ENCODE data around the gene NAALADL1.
A peak's percentile ranks its signal among the peaks of the same experiment; 100 is the strongest.
"Not testable (repeated sequence)": the region's sequence is repeated elsewhere in the genome, so short reads cannot be mapped to it uniquely, and the experiment has no call there.

Gene NAALADL1

DNA sequence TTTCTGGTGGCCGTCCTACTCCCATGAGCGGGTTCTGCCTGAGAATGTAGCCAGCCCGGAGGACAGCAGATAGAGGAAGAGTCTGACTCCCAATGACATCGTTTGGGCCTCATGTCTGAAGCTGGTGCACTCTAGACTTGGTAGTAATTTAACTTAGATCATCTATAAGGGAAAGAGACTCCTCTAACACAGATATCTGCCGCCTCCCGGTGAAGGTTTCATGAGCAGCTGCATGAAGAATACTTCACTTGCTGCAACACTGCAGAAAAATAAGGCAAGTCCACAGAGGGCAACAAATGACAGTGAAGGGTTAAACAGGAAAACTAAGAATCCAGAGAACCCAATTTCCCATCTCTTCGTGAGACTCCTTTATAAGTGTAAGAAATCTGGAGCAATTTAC, 50.3 kb downstream of the NAALADL1 start:
- no peak for DNase-seq

DNA sequence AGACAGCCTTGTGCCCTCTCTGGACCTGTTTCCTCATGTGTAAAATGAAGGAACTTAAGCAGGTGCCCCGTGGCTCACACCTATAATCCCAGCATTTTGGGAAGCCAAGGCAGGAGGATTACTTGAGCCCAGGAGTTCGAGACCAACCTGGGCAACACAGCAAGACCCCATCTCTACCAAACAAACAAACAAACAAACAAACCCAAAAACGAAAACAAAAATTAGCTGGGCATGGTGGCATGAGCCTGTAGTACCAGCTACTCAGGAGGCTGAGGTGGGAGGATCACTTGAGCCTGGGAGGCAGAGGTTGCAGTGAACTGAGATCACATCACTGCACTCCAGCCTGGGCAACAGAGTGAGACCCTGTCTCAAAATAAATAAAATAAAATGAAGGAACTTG, 54.4 kb downstream of the NAALADL1 start:
- not testable (repeated sequence) for DNase-seq

DNA sequence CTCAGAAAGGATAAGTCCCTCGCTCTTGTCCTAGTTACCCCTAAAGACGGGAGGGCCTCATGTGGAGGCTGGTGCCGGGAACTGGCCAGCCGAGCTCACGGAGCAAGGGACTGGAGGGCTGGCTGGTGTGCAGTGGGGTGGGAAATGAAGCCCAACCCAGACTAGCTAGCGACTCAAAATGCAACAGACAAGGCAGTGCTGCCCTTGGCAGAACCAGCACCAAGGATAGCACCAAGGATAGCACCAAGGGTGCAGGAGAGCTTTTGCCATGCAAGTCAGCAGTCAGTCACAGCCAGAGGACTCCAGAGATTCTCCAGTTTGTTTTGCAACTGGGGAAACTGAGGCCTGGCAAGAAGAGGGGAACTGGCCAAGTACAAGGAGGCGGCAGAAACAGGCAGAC, 55.1 kb downstream of the NAALADL1 start:
- DNase-seq, result no peak

DNA sequence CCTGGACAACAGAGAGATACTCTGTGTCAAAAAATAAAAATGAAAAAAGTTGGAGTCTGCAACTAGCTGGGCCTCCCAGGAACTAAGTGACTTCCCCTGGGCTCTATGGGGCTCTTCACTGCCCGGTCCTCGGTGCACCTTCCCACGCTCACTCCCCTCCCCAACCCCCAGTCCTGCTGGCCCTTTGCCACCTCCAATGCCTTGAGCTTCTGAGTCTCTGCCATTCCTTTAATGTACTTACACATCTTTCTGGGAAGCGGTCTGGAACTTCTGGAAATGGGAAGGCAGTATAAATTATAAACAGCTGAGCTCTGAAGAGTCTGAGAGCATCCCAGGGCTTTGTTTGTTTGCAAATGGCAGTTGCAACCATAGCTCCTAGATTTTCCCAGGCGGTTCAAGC, 55.6 kb downstream of the NAALADL1 start:
- no peak for DNase-seq

DNA sequence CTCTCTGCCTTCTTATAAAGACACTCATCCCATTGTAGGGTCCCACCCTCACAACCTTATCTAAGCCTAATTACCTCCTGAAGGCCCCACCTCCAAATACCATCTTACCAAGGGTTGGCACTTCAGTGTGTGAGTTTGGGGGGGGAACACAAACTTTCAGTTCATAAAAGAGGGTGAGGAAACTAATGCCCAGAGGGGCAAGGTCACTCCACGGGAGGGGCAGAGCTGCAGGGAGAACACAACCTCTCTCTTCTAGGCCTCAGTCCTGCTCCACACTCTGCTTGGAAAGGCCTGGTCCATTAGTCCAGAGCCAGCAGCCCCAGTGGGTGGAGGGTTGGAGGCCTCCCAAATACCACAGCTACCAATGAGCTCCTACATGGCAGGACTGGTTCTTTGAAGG, 58.9 kb downstream of the NAALADL1 start:
- no peak for DNase-seq

DNA sequence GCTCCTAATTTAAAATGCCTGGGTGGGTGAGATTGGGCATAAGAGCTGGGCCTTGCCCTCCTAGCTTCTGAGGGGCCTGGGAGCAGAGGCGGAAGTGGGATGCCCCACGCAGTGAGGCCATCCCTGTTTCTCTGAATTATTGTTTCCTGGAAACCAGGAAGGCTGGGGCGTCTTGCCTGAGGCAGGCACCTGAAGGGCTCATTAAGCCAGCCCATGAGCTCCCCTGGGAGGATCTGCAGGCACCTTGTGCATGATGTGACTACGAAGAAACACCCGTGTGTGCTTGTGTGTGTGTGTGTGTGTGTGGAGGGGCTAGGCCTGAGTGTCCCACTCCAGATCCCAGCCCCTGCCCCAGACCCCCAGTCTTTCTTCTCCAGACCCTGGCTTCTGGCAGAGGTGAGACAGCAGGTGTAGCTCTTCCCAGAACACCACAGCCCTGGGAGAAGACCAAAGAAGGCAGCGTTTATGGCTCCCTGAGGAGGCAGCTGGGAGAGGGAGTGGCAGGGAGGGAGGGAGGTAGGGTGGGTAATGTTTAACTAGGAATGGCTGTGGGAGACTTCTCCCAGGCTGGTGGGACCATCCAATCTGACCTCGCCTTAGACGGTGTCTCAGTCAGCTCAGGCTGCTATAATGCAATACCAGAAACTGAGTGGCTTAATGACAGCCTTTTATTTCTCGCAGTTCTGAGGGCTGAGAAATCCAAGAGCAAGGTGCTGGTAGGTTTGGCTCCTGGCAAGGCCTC, 59.5 kb downstream of the NAALADL1 start:
- peak; percentile 75 for DNase-seq

DNA sequence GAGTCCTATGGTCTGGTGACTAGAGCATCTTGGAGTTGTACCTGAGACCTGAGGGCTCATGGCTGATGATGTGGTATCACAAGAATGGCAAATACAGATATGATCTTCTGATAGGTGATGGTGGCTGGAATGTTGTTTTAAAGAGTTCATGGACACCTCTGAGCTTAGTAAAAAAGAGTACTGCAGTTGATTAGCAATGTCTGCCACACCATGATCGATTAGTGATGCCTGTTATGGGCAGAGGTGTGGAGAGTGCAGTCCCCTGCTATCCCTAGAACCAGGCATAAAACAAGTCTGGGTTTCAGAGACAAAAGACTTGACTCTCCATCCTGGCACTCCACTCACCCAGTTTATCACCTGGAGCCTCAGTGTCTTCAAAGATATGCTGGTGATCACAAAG, 60.2 kb downstream of the NAALADL1 start:
- no peak for DNase-seq

DNA sequence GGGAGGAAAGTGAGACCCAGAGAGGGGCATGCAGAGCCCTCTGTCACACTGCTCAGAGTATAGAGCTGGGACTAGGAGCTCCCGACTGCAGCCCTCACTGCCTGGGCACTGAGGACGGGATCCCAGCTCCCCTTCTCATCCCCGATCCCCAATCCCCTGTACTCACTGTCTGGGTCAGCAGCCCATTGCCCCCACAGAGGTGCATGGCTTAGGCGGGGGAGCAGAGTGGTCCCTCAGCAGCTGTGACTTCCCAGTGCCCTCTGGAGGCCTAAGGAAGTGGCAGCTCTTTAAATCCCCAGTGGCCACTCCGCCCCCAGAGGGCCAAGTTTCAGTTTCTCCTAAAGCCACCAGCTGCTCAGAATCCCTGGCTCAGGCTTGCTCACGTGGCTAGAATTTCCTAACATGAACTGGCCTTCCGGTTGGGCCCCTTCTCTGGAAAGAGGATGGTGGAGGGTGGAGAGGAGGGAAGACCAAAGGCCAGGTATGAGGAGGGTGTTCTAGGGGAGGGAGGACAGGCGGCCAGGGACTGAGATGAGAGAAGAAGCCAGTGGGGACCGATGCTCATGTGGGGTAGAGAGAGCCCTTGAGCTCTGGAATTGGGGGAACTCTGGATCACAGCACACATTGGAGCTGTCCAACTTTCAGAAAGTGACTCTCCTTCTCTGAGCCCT, 61.5 kb downstream of the NAALADL1 start, which contains the start of gene BATF2:
Gene BATF2, minus strand, starts transcription at position 262 of the 671 bp plus-strand sequence. Its CDS starts 57 bp downstream, at position 205.
- peak; percentile 29 for DNase-seq

DNA sequence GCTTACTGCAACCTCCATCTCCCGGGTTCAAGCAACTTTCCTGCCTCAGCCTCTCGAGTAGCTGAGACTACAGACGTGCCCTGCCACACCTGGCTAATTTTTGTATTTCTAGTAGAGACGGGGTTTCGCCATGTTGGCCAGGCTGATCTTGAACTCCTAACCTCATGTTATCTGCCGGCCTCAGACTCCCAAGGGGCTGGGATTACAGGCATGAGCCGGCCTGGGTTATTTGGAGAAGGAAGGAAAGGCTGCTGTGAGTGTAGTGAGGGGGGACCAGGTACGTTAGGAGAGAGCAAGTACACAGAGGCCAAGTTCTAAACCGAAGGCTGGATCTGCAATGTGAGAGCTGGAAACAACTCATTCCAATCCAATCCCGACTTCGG, 62.0 kb downstream of the NAALADL1 start:
- DNase-seq, result no peak
